SIG-M5 (cell line): ENCODE measurements around the gene ARVCF.

ENCODE experiments used
- DNase-seq: peaks from one replicate; lab custom pipeline; 2025; lab: John Stamatoyannopoulos, UW

ARVCF gene

DNA sequence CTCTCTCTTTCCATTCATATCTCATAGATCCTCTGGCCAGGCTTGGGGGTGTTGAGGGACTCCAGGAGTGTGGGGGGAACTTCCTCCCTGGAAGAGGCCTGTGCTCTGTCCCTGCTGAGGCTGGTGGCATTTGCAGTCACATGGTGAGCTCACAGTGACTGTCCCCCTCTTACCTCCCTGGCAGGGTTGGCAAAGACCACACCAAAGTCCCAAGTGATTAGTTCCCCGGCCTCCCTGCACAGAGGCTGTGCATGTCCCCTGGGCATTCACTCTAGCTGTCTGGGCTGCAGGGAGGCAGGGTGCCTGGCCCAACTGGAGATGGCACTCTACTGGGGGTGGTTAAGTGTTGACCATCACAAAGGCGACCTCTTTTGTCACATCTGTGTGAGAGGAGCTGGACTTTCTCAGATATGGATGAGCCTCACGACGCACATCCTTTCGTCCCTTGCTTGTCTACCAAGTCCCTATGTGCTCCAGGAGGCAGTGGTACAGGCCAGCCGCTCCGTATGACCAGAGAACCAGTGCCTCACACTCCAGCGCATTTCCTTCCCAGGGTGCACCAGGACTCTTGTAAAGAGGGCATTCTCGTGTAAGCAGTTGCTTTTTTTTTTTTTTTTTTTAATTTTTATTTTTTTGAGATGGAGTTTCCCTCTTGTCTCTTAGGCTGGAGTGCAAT is 13.1 kb upstream of the ARVCF start:
- DNase-seq = no peak

- no peak for DNase-seq
These were observed 12.4 kb upstream of the ARVCF start for GRCh38 chr22:20028855-20029549.

DNA sequence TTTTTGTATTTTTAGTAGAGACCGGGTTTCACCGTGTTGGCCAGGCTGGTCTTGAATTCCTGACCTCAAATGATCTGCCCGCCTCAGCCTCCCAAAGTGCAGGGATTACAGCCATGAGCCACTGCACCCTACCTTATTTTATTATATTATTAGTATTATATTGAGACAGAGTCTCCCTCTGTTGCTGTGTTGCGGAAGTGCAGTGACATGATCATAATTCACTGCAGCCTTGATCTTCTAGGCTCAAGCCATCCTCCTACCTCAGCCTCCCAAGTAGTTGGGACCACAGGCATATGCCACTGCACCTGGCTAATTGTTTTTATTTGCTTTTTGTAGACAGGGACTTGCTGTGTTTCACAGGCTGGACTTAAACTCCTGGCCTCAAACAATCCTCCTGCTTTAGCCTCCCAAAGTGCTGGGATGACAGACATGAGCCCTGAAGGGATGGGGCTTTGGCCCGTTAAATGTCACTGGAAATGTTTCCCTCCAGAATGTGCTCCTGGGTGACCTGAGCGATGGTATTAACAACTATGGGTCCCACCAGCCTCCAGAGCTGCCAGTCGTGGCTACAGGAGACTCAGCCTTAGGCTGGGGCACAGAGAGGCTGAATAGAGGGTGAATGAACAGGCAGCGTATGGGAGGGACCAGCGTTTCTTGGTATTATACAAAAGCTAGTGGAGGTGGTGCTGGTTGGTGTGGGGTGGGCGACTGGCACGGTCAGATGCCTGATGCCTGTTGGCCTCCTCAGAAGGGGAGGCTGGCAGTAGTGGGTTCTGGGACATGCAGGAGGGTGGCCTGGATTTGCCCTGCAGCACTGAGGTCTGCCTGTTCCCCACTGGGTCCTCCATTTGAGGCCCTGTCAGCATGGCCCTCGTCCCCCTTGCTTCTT is 11.6 kb upstream of the ARVCF start:
- no peak for DNase-seq

GRCh38 chr22:20026996-20027601 is 10.5 kb upstream of the ARVCF start:
- DNase-seq = no peak

GRCh38 chr22:20026204-20026908 is 9.7 kb upstream of the ARVCF start:
- no peak for DNase-seq

DNA sequence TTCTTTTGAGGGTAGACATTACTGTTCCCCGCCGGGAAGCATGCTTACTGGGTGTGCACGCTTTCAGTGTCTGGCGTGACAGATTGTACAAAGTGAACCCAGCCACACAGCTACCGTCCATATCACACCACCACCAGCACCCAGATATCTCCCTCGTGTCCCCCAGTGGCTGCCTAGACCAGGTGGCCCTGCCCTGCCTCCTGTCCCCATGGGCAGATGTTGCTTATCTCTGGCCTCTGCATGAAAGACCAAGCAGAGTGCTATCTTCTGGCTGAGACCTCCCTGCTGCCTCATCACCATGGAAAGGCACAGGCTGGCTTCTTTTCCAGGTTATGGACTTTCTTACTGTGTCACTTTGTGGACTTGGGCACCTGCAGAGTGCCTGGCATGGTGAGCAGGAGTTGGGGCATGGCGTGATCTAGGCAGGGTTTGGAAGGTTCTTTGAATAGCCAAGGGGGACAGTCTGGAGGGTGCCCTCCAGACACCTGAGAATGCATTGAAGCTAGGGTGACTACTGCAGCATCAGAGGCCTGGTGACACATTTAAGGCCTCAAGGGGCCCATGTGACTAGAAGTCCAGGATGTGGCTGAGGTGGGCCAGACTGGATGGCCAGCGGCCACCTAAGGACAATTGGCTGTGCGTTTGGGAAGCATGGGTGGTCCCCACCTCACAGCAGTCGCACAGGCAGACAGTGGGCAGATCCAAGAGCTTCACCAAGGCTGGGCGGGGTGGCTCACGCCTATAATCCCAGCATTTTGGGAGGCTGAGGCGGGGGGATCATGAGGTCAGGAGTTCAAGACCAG is 9.0 kb upstream of the ARVCF start:
- no peak for DNase-seq

- DNase-seq = no peak
These were observed 8.2 kb upstream of the ARVCF start for GRCh38 chr22:20024650-20025397.

- no peak for DNase-seq
These were observed 7.6 kb upstream of the ARVCF start for GRCh38 chr22:20024225-20024624.

DNA sequence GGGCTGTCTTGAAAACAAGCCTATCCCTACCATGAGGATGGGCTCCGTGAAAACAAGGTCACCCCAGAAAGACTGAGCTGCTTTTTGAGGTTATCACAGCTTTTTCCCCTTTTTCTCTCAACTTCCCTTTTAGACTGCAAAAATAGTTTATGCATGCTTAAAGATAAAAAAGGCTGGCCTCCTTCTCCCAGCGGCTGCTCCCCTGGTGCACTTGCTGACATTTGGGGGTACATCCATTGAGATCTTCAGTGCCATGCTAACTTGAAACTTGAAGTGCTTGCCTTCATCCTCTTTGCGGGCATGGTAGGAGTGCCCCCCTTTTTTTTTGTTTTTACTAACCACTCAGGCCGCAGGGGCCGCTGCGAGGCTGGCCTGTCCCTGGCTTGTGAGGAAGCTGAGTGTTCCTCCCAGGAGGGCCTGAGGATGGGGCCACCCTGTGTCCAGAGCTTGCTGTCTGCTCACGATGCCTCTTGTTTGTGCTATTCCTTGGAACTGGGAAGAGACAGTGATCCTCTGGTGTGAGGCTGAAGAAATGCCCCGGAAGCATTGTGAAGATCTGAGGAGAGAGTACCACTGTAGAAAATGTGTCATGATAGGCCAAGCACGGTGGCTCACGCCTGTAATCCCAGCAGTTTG is 6.5 kb upstream of the ARVCF start:
- DNase-seq = no peak

- no peak for DNase-seq
These were observed 5.8 kb upstream of the ARVCF start for GRCh38 chr22:20022231-20022977.

- no peak for DNase-seq
These were observed 4.9 kb upstream of the ARVCF start for GRCh38 chr22:20021196-20022181.

DNA sequence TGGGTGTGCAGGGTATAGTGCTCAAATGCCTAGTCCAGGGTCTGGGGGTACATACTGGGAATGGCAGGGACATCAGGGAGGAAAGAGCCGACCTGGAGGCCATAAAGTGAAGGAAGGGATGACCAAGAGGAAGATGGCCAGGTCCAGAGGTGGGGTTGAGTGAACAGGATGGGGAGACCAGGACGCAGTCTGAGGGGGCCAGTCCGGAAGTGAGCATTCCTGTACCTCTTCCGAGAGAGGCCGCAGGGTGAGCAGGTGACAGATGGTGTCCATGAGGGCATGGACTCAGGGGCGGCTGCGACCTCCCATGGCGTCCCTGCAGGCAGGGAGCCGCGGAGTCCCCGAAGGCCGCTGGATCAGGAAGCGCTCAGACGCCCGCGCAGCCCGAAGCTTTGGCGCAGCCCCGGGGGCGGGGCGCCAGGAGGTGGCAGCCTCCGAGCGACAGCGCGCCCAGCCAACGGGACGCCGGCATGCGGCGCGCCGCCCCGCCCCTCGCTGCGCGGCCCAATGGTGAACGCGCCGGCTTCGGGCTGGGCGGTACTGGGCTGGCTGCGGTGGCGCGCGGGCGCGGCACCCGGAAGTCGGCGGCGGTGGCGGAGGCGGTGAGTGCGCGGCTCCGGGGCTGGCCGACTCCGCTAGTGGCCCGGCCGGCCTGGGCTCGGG is 4.0 kb upstream of the ARVCF start, which contains the start of gene TANGO2:
TSS of gene TANGO2 (plus strand) at position 578 of the 663 bp plus-strand sequence. CDS start 15,689 bp downstream, outside the sequence.
- DNase-seq = peak; percentile 8

GRCh38 chr22:20019661-20020532 is 3.3 kb upstream of the ARVCF start:
- DNase-seq = no peak

DNA sequence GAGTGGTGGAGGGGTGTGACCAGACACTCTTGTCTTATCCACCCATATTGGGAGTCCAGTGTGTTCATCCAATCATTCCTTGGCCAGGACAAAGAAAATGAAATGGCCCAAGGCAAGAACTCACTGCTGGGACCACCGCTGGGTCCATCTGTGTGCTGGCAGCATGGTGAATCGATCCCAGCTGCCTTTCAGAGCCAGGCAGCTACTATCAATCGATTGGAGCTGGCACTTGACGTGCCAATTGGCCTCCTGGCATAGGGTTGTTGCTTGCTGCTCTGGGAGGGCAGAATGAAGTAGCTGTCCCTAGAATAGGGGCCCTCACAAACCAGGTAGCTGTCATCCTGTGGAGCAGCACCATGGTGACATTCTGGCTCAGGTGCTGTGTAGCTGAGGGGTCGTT is 1.4 kb upstream of the ARVCF start:
- DNase-seq = no peak

DNA sequence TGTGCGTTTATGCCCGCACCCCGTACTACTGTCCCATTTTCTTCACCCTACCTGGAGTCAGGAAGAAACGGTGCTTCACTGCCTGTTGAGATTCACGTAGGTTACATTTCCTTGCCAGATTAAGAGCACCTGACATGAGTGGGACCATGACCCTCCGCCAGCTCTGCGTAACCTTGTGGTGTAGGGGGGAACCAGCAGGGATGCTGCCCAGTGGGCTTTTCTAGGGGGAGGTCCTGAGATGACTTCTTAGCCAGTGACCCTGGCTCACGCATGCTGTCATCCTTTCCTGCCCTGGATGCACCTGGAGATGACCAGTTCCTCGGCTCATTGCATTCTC is 967 bp upstream of the ARVCF start:
- no peak for DNase-seq
